PC-3 (cell line): Measurements from ENCODE around the gene CFAP210. TPM values are rescaled to one million over a fixed set of nuclear protein-coding genes. Genes with fewer than 3 reads are reported as not detected.

Experiments used
- ATAC-seq: fragments of 200-7000 bp; cut with Tn5 transposase; 2 replicates; pipeline ENCODE4 v1.9.1; 2020; ENCODE audit warnings: mild to moderate bottlenecking, moderate library complexity
- BruUV-seq: library from RNA; stranded (reverse); fragments of 400-500 nt; replicated peaks from 2 replicates; lab custom pipeline; 2021; lab: Mats Ljungman, UMichigan
- CTCF ChIA-PET: fragments of 300-600 bp; sonication (Branson Sonifier 250); formaldehyde crosslinking; loops from one replicate; lab custom pipeline; 2022; ENCODE audit warnings: antibody characterized with exemption; lab: Charles Lee
- POLR2A ChIA-PET: fragments of 300-600 bp; sonication (Branson Sonifier 250); formaldehyde crosslinking; loops from one replicate; lab custom pipeline; 2022; ENCODE audit warnings: antibody characterized with exemption; ENCODE audit not compliant: unreplicated experiment; lab: Charles Lee
- DNase-seq: peaks from one replicate; pipeline ENCODE4 v3.0.0-alpha.2; 2015
- H2AFZ ChIP-seq: fragments of 300-600 bp; sonication (generic); 2 replicates; pipeline ENCODE4 v1.6.0; 2016; ENCODE audit warnings: antibody characterized with exemption, low read length
- H3F3A ChIP-seq: fragments of 300-600 bp; sonication (generic); one replicate; pipeline ENCODE4 v1.6.0; 2017; ENCODE audit warnings: antibody characterized with exemption, low read length, control low read depth, mild to moderate bottlenecking; ENCODE audit not compliant: unreplicated experiment
- H3K27ac ChIP-seq: fragments of 300-600 bp; sonication (generic); 2 replicates; pipeline ENCODE4 v1.5.1; 2016; ENCODE audit warnings: mild to moderate bottlenecking, low read length
- H3K27me3 ChIP-seq: fragments of 300-600 bp; sonication (generic); 2 replicates; pipeline ENCODE4 v1.6.1; 2016; ENCODE audit warnings: low read length, mixed read lengths
- H3K36me3 ChIP-seq: fragments of 300-600 bp; sonication (generic); 2 replicates; pipeline ENCODE4 v1.6.1; 2016; ENCODE audit warnings: low read depth, mixed run types, low read length, mixed read lengths
- H3K4me1 ChIP-seq: fragments of 300-600 bp; sonication (generic); 2 replicates; pipeline ENCODE4 v1.5.1; 2016; ENCODE audit warnings: low read length; ENCODE audit not compliant: insufficient read depth
- H3K4me2 ChIP-seq: fragments of 300-600 bp; sonication (generic); 2 replicates; pipeline ENCODE4 v1.6.0; 2016; ENCODE audit warnings: low read length
- H3K4me3 ChIP-seq: fragments of 300-600 bp; sonication (generic); 2 replicates; pipeline ENCODE4 v1.5.1; 2016; ENCODE audit warnings: mild to moderate bottlenecking, low read length, mixed read lengths
- H3K79me2 ChIP-seq: fragments of 300-600 bp; sonication (generic); 2 replicates; pipeline ENCODE4 v1.6.1; 2017; ENCODE audit warnings: low read length, mixed read lengths
- H3K9ac ChIP-seq: fragments of 300-600 bp; sonication (generic); 2 replicates; pipeline ENCODE4 v1.6.0; 2016; ENCODE audit warnings: mild to moderate bottlenecking, low read length
- H3K9me2 ChIP-seq: fragments of 300-600 bp; sonication (generic); replicated peaks from 2 replicates; pipeline ENCODE4 v1.6.1; 2016; ENCODE audit warnings: mixed run types, low read length, mixed read lengths
- H3K9me3 ChIP-seq: fragments of 300-600 bp; sonication (generic); 2 replicates; pipeline ENCODE4 v1.6.1; 2016; ENCODE audit warnings: low read length, mixed read lengths
- H4K20me1 ChIP-seq: fragments of 300-600 bp; sonication (generic); 2 replicates; pipeline ENCODE4 v1.6.1; 2016; ENCODE audit warnings: low read length, mixed read lengths
- CTCF ChIP-seq: fragments of 300-600 bp; sonication (generic); conservative IDR thresholded peaks from 2 replicates; pipeline ENCODE4 v1.5.1; 2017; ENCODE audit warnings: antibody characterized with exemption, low read depth, mild to moderate bottlenecking, low read length
- EZH2 ChIP-seq: fragments of 300-600 bp; sonication (generic); IDR thresholded peaks from one replicate; pipeline ENCODE4 v1.6.1; 2017; ENCODE audit warnings: antibody characterized with exemption, mild to moderate bottlenecking, low read length; ENCODE audit not compliant: unreplicated experiment
- EZH2phosphoT487 ChIP-seq: fragments of 300-600 bp; sonication (generic); IDR thresholded peaks from 2 replicates; pipeline ENCODE4 v1.6.1; 2018; ENCODE audit warnings: mild to moderate bottlenecking, antibody characterized with exemption, low read length, borderline replicate concordance
- intact Hi-C: fragments of 100-400 bp; cut with micrococcal nuclease; formaldehyde crosslinking; loops from 2 replicates; pipeline ENCODE4 v1.9.0; 2023
- total RNA-seq: library from RNA; depleted of rRNA; stranded (reverse); fragments of >200 nt; gene quantifications from 2 replicates; pipeline ENCODE4 v1.2.3, GENCODE V29; 2014

The CFAP210 gene
- total RNA-seq, 1 experiment from 2014 or later: not detected

DNA sequence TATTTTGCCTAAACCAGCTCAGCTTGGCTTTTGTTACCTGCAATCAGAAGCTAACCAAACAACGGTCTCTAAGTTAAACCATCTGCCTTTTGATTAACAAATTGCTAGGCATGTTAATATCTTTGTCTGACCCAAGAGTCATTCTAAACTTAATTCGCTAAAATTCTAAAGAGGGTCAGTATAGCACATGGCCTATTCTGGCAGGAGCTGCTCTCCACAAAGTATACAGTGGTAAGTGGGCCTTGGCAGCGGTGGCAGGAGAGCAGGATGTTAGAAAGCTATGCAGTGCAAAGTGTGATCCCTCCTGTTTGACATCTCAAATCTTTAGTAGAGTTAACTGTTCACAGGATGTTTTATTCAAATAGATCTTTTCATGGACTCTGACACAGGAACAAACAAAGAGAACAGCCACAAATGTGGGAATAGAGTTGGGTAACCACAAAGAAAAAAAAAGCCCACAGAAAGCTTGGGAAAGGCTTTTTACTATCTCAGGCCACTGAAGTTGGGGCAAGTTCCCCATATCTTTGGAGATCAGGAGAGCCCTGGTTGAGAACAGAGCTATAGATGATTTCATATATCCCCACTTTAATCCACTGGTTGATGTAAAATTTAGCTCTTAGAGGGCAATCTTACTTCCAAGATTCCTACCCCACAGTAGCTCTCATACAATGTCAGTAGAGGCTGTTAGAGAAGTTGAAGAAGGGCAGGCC, 10.6 kb downstream of the CFAP210 start:
- DNase-seq: peak; percentile 50
- H3K9me3 ChIP-seq: no peaks in the 10 kb centered on the region
- BruUV-seq: no TSS peak
- H3K27me3 ChIP-seq: no peaks in the 10 kb centered on the region
- intact Hi-C loops: loop anchor here (5.0 kb wide), 1 partner anchor 36 kb away; no protein-coding TSS in a partner anchor
- H3K9ac ChIP-seq: peak overlapping the region; percentile 45; the same call in 1 of the 2 replicates
- H3K27ac ChIP-seq: peak overlapping the region; percentile 79
- CTCF ChIA-PET: no interaction called here
- no peaks in the 10 kb centered on the region for H3F3A ChIP-seq
- no peak for TF ChIP-seq EZH2phosphoT487
- no peak for TF ChIP-seq EZH2
- TF ChIP-seq CTCF: no peak
- H3K4me1 ChIP-seq: peaks cover 24% of the 10 kb centered on the region
- H3K4me2 ChIP-seq: peak overlapping the region; percentile 46
- no peak overlapping the region for H3K4me3 ChIP-seq
- ATAC-seq: peak; percentile 66
- POLR2A ChIA-PET: interaction anchor here (0.6 to 1.0 kb wide), 2 partner anchors 10 to 27 kb away, joined by 4 read pairs; no protein-coding TSS in a partner anchor
- no peaks in the 10 kb centered on the region for H3K79me2 ChIP-seq
- H3K36me3 ChIP-seq: no peaks in the 10 kb centered on the region
- no peak overlapping the region for H2AFZ ChIP-seq
- no peaks in the 10 kb centered on the region for H4K20me1 ChIP-seq
- H3K9me2 ChIP-seq: no peaks in the 10 kb centered on the region

DNA sequence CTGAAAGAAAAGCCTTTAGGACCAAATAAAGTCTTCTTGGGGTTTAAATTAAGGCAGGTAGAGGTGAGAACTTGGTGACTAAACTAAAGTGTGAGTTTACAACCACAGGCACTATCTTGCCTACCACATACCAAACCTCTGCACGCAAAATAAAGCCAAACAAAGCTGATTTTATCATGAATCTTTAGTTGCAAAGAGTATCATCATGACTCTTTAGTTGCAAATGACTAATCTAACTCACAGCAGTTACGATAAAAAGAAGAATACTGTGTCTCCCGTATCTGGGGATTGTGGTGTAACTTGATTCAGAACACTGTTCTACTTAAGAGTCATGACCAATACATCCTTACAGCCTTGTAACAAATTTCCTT, 11.2 kb downstream of the CFAP210 start:
- Histone ChIP-seq H3K36me3 (no peaks in the 10 kb centered on the region), H3K27me3 (no peaks in the 10 kb centered on the region), H3K4me3 (no peak overlapping the region), H3K4me2 (peak overlapping the region; percentile 29), H3K9ac (peak overlapping the region; percentile 27; the same call in 1 of the 2 replicates), H2AFZ (no peak overlapping the region), H3K27ac (peak overlapping the region; percentile 79), H3K4me1 (peaks cover 24% of the 10 kb centered on the region), H3K9me2 (no peaks in the 10 kb centered on the region), H3F3A (no peaks in the 10 kb centered on the region), H3K79me2 (no peaks in the 10 kb centered on the region), H4K20me1 (no peaks in the 10 kb centered on the region), H3K9me3 (no peaks in the 10 kb centered on the region)
- no TSS peak for BruUV-seq
- peak; percentile 66 for ATAC-seq
- POLR2A ChIA-PET: interaction anchor here (1.0 kb wide), 1 partner anchor 11 kb away, joined by 4 read pairs; no protein-coding TSS in a partner anchor
- peak; percentile 72 for DNase-seq
- CTCF ChIA-PET: no interaction called here
- TF ChIP-seq CTCF (no peak), EZH2 (no peak), EZH2phosphoT487 (no peak)
- intact Hi-C loops: loop anchor here (5.0 kb wide), 1 partner anchor 36 kb away; no protein-coding TSS in a partner anchor

DNA sequence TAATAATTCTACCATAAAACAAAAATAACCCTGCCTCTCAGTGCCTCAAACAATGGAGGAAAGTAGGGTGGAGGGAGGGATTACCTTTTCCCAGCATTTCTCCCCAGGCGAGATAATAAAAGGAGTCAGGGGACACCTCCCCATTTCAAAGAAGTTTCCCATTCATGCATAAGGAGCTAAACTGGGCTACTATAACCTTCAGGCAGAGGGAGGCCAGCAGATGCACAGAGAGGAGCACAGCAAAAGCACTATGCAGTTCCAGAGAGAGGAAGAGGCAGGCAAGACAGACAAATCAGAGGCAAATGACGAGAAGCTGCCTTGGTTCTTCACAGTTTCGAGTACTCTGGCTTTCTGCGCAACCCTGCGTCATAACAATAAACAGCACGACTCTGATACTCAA, 17.4 kb downstream of the CFAP210 start:
- no peak for TF ChIP-seq EZH2phosphoT487
- POLR2A ChIA-PET: no interaction called here

More for the DNA sequence above, 17.4 kb downstream of the CFAP210 start:
- Histone ChIP-seq H4K20me1 (no peaks in the 10 kb centered on the region), H3K4me1 (no peaks in the 10 kb centered on the region), H2AFZ (no peak overlapping the region), H3K9ac (no peak overlapping the region), H3K9me2 (no peaks in the 10 kb centered on the region), H3K4me2 (no peak overlapping the region), H3K4me3 (no peak overlapping the region), H3K79me2 (no peaks in the 10 kb centered on the region), H3F3A (no peaks in the 10 kb centered on the region), H3K9me3 (no peaks in the 10 kb centered on the region), H3K36me3 (no peaks in the 10 kb centered on the region), H3K27me3 (no peaks in the 10 kb centered on the region), H3K27ac (no peak overlapping the region)
- CTCF ChIA-PET: no interaction called here
- ATAC-seq: no peak
- no peak for DNase-seq
- BruUV-seq: no TSS peak
- intact Hi-C loops: no loop called here
